HG03565 (cell line): ENCODE measurements around the gene SH2B3.
"Not testable (repeated sequence)": the region's sequence is repeated elsewhere in the genome, so short reads cannot be mapped to it uniquely, and the experiment has no call there.

ENCODE experiments used
- ATAC-seq: cut with Tn5 transposase; IDR thresholded peaks from one replicate; pipeline ENCODE4 v1.9.1; 2021; ENCODE audit warnings: mild to moderate bottlenecking, moderate library complexity; ENCODE audit not compliant: unreplicated experiment

SH2B3 gene

DNA sequence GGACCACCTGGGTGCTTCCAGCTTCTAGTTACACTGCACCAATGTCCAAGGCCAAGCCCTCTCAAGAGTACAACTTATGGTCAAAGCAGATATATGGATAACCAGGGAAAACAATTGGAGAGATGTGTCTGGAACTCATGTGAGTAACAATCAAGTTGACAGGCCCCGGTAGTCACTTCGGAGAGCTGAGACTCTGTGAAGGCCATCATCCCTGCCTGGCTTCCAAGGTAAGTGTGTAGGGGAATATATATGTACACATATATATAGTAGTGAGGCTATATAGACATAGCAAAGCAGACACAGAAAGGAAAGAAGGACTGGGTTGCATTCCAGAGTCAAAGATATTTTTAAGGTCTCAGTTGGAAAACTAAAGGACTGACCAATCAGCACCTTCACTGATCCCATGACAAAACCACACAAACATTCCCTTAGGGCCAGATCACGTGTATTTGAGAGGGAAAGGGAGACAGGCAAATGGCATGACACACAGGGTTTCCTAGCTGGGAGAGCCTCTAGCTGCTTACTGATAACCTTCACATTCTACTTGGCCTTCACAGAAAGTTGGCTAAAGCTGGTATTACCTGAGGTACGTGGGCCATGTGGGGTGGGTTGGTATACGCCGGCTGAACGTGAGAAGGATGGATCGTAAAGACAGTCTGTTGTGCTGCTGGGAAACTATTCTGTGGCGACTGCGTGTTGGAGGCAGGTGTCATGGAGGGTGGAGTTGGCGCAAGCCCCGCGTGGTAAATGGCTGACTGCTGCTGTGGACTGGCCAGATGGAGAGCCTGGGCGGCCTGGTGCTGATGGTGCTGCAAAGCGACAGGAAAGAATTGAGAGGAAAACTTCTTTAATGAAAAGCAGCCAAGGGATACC is 50.0 kb downstream of the SH2B3 start:
- ATAC-seq, result no peak

DNA sequence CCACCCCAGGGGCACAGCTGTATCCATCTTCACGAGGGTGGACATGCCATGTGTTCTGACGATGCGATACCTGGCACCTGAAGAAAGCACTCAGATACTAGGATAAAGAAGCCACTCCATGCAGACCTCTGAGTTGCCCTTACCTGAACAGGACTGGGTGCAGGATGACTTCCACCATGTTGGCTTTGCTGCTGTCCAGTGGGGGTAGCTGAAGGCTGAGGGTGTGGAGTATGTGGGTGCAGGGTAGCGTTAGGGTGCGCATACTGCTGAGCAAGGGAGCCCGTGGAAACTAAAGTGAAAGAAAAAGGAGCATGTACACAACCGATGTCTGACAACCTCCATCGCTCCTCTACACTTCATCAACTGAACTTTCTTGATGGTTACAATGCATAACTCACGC is 51.3 kb downstream of the SH2B3 start:
- no peak for ATAC-seq

DNA sequence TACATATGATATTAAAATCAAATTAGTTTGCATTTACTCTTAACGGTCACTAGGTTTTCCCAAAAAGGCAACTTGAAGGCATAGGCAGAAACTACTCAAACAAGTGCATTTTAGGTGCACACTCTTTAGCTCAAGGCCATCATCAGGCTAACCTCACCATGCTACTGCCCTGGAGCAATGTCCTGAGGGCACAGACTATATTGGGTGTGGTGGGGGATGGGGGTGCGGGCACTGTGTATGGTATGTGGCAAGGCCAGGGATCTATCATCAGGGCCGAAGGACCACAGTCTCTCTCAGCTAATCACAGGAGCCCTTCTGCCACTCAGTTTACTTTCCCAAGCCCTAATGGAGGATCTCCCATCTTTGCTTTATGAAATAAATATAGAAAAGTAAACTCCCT is 51.9 kb downstream of the SH2B3 start:
- ATAC-seq, result no peak

DNA sequence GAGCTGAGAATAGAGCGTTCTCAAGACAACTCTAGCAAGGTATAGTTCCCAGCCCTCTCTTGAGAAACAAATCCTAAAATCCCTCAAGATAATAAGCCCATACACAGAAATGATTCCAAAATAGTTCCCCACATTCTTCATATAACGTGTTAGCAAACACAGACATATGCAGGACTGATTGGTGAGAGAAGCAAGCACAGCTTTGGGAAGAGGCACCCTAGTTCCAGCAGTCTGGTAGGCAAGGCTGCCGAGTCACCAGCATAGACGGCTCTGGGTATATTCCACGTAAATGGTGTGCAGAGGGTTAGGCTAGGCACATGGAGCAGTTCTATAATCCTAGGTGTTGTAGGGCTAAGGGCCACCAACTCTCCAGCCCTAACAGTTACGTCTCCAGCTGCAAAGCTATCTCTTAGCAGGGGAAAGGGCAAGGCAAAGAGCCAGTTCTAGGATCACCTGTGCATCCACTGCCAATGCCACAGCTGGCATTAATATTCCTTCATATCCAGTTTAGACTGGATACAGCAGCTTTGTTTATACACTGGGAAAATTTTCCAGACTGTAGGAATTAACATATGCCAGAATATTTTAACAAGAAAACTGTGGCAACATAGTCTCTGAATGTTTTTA is 52.9 kb downstream of the SH2B3 start:
- no peak for ATAC-seq

DNA sequence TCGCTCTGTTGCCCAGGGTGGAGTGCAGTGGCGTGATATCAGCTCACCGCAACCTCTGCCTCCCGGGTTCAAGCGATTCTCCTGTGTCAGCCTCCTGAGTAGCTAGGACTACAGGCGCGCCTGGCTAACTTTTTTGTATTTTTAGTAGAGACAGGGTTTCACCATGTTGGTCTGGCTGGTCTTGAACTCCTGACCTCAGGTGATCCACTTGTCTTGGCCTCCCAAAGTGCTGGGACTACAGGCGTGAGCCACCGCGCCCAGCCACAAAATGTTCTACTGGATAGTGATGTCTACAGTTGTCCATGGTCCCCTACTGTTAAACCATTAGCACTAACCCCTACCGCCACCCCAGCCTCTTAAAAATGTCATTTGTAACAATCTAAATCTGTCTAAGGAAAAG is 54.4 kb downstream of the SH2B3 start:
- not testable (repeated sequence) for ATAC-seq

DNA sequence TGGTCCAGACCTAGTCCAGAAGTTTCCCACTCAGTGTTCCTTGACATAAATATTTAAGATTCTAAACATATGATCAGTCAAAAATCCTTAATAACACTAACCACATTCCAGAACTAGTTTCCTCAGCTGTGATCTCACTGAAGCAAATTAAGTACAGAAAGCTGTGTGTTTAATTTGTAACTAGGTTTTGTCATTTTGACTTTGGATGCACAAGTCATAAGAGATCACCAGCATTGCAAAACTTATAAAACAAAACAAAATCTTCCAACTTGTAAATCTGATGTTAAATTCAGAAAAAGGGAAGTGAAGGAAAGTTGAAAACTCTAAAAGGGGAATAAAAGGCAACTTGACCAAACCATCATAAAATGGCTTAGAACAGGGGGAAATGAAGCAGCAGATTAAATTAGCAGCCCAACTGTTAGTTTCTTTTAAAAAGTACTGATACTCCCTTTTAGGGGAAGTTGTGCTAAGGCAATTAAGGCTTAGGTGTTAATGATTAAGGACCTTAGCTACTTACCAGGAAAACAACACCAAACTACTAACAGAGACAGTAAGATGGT is 56.6 kb downstream of the SH2B3 start:
- ATAC-seq, result no peak

DNA sequence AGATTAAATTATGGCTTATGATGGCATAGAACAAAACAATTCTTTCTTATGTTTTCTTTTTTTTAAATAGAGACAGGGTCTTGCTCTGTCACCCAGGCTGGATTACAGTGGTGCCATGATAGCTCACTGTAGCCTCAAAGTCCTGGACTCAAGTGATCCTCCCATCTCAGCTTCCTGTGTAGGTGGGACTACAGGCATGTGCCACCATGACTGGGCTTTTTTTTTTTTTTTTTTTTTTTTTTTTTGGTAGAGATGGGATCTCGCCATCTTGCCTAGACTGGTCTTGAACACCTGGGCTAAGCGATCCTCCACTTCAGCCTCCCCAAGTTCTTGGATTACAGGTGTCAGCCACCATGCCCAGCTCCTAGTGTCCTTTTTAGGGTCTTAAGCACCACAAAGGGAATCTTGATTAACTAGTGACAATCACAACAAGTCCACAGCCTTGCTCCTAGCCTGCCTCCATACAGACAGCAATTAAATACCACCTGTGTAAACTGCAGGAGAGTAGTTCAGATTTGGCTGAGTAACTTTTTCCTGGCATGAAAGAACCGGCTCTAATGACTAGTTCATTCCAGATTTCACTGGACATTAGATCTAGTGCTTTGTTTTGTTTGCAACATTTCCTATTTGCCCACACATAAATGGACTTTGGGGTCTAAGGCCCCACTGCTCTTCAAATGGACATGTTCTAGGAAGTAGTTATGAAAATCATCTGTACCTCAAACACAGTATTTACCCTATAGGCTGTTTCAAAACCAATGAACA is 61.6 kb downstream of the SH2B3 start:
- no peak for ATAC-seq

DNA sequence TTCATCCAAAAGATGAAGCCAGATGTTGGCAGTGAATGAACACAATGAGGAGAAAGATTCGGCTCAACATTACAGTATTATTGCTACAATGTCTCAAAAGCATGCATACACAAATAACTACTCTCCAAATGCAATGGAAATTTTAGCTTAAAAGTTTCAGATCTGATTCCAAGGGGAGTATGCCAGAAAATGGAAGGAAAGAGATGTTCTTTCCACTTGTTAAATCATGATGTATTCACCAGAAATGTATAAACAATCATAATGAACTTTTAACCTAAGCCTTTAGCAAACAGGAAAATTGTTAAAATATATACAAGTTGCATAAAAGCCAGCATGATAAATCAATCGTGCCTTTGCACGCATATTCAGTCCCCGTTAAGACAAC is 62.1 kb downstream of the SH2B3 start:
- no peak for ATAC-seq

DNA sequence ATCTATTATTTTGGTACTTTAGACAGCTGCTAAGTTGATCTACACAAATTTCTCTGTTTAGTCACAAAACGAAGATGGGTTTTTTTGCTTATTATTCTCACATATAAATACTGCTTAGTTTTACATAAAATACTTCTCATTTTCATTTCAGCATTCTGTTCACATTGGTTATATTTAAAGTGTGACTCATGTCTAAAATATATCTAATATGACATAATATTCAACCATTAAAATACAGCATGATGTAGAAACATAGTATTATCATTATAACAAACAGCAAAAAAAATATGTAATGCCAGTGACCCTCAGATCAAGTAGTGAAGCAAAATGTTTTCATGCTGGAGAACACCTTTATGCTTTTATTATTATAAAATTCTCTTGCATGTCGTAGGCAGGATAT is 63.7 kb downstream of the SH2B3 start:
- ATAC-seq, result no peak

DNA sequence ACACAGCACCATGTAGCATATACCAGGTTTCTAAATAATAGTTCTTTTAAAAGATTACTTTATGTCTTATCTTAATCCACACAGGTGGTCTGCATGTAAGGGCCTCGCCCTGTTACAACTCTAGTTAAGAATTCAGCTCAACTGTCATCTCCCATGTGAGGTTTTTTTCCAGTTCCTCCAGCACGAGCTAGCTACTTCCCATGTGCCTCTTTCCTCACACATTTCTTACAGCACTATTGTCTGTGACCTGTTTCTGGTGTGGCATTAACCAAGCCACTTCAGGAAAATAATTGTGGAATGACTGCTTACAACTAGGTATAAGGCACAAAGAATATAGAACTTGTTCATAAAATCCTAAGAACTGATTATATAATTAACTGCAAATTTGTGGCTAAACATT is 65.5 kb downstream of the SH2B3 start:
- ATAC-seq, result no peak

DNA sequence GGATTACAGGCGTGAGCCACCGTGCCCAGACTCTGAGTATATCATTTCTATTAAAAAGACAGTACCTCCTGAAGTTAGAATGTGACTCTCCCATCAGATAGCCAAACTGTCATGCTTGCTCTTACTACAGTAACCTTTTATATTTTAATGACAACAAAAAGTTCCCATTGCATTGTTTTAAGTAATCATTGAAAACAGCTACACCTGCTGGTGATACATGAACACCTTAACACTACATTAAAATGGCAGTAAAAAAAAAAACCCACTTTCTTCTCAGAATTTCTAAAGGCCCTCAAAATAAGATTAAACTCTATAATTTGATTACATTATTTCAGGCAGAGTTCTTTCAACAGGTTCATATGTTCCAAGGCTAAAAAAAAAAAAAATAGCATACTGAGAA is 76.7 kb downstream of the SH2B3 start:
- ATAC-seq, result no peak

DNA sequence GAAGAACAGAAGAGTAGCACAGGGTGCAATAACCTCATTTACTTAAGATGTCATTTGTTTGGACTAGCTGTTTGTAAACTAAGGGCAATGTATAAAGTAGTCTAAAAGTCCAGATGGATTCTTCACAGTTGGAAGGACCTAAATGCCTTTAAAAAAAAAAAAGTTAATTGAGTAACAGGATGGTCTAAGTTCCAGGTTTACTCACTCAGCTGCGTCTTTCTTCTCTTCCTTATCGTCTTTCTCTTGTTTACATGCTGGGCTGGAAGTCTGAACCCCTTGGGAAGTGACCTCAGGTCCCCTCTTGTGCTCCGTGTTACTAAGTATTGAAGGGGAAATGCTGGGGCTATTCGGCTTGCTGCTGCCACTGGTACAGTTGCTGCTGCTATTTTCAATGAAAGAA is 82.5 kb downstream of the SH2B3 start:
- no peak for ATAC-seq

DNA sequence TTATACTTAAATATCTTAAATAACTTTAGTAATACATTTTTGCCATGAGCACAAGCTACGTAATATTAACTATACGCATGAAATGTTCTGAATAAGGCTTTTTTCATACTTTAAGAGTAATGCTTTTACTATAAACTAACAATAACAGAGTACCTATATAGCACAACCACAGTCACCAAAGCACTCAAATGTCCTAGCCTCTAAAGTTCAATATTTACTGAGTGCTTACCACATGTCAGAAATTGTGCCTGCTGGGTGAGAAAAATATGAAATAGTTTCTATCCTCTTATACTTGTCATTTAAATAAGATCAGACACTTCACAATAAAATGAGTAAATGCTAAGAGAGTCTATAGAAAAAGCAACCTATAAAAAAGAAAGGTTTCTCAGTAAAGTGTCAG is 83.1 kb downstream of the SH2B3 start:
- no peak for ATAC-seq

DNA sequence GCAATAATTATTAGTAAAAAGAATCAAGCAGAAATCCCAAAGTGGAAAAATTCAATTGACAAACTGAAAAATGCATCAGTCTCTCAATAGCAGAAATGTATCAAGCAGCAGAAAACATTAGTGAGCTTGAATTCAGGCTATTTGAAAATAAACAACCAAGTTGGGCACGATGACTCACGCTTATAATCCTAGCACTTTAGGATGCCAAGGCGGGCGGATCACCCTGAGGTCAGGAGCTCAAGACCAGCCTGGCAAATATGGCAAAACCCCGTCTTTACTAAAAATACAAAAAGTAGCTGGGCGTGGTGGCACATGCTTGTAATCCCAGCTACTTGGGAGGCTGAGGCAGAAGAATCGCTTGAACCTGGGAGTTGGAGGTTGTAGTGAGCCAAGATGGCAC is 87.3 kb downstream of the SH2B3 start:
- ATAC-seq, result not testable (repeated sequence)

DNA sequence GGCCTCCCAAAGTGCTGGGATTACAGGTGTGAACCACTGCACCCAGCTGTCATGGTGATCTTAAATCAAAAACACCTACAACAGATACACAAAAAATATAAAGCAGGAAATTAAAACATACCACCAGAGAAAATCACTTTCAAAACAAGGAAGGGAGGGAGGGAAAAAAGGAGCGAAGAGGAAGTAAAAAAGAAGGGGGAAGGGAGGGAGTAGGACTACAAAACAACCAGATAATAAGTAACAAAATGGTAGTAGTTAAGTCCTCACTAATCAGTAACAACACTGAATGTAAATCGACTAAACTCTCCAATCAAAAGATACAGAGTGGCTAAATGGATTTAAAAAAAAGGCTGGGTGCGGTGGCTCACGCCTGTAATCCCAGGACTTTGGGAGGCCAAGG is 89.0 kb downstream of the SH2B3 start:
- ATAC-seq, result no peak
